Activated gamma-delta T cell (primary cell): Measurements from ENCODE around the gene MAIP1.

Experiments used
- DNase-seq: peaks from one replicate; lab custom pipeline; 2025; lab: John Stamatoyannopoulos, UW

Gene MAIP1

DNA sequence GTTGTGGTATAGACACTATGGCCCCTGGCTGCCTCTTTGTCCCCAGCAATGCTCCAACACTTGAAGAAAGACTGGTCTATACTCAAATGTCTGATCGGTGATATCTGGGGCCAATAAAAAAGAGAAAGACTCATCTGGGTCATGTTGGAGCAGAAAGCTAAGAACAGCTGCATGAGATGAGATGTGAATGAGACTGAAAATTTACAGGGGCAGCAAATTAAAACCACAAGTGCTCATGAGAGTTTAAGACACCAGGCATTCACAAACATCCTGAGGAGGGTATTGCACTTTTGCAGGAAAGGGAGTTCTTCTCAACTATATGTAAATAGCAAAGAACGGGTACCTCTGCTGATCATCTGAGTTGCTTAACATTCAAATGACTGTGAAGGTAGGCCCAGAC is 36.3 kb downstream of the MAIP1 start:
- no peak for DNase-seq

- no peak for DNase-seq
Observed at GRCh38 chr2:199992296-199992695, 36.9 kb downstream of the MAIP1 start.

DNA sequence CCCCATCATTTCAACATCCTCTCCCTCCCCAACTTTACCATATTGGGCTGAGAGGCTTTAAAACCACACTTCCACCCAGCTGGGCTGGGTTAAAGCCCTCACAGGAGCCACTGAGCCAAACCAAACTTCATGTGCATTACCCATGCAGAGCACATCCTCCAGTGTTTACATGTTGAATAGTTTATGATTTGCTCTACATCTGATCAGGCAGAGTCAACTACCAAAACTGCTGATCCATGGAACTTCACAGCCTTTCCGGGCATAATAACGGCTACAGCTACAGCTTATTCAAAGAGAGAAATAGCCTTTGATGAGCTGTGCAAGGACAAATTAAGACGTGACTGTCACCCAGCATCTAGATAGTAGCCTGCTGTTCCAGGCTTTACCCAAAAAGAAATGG is 39.0 kb downstream of the MAIP1 start:
- no peak for DNase-seq

DNA sequence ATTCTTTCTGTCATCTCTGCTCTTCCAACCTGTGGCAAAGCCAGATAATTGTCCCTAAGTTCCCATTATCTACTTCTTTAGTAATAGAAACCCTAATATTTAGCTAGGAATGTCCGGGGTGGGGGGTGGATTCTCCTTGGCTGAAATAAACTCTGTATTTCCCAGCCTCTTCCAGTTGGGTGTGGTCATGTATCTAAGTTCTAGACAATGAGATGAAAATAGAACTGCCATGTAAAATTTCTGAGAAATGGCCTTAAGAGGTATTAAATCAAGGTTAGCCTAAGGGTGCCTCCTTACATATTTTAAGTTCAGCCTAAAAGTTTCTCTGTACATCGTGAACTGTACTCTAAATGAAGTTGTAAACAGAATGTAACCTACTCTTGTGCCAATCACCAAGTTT is 39.5 kb downstream of the MAIP1 start:
- no peak for DNase-seq

GRCh38 chr2:199997296-199997695 is 41.9 kb downstream of the MAIP1 start:
- no peak for DNase-seq

DNA sequence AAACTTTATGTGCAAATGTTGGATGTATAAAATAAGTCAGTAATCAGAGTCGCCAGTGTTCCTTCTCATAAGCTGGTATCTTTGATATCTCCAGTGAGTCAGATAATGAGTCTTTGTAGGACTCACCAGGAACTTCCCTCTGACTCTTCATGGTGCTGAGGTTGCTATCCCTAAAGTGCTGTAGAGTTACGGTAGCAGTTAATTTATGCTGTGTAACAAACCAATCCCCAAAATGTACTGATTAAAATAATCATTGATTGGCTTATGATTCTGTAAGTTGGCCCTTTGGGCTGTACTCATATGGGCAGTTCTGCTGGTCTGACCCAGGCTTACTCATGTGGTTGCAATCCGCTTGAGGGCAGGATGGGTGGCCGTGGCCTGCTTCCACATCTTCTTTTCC is 43.8 kb downstream of the MAIP1 start:
- DNase-seq = no peak

- DNase-seq = no peak
Observed at GRCh38 chr2:200000444-200001163, 45.2 kb downstream of the MAIP1 start.

- DNase-seq = no peak
Observed at GRCh38 chr2:200003444-200003843, 48.1 kb downstream of the MAIP1 start.

DNA sequence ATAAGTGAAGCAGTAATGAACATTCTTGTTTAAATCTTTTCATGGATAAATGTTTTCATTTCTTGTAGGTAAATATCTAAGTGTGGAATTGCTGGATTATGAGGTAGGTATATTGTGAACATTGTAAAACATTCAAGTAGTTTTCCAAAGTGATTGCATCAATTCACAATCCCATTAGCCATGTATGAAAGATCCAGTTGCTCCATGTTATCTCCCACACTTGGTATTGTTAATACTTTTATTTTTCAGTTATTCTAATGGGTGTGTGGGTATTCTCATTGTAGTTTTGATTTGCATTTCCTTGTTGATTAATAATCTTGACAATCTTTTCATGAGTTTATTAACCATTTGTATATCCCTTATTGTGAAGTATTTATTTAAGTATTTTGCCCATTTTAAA is 50.3 kb downstream of the MAIP1 start:
- no peak for DNase-seq

GRCh38 chr2:200007306-200007705 is 51.9 kb downstream of the MAIP1 start:
- no peak for DNase-seq

- DNase-seq = no peak
Observed at GRCh38 chr2:200012401-200012800, 57.0 kb downstream of the MAIP1 start.
